Measurements from ENCODE around the gene PSMD7.

The PSMD7 gene

DNA sequence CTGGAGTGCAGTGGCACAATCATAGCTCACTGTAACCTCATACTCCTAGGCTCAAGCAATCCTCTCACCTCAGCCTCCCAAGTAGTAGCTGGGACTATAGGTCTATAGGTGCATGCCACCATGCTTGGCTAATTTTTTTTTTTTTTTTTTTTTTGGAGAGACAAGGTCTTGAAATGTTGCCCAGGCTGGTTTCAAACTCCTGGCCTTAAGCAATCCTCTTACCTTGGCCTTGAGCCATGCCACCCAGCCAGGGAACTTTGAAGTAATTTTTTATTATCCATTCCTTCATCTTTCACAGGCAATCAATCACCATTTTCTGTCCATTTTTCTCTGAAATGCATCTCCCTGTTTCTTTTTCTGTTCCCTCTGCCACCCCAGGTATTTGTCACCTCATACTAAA lies 6.3 kb upstream of the PSMD7 start:
- TF ChIP-seq EZH2phosphoT487 (IDR thresholded peaks at IDR 0.05; ENCODE audit: low read length), result no peak
- TF ChIP-seq, protein P1, sequence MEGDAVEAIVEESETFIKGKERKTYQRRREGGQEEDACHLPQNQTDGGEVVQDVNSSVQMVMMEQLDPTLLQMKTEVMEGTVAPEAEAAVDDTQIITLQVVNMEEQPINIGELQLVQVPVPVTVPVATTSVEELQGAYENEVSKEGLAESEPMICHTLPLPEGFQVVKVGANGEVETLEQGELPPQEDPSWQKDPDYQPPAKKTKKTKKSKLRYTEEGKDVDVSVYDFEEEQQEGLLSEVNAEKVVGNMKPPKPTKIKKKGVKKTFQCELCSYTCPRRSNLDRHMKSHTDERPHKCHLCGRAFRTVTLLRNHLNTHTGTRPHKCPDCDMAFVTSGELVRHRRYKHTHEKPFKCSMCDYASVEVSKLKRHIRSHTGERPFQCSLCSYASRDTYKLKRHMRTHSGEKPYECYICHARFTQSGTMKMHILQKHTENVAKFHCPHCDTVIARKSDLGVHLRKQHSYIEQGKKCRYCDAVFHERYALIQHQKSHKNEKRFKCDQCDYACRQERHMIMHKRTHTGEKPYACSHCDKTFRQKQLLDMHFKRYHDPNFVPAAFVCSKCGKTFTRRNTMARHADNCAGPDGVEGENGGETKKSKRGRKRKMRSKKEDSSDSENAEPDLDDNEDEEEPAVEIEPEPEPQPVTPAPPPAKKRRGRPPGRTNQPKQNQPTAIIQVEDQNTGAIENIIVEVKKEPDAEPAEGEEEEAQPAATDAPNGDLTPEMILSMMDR (IDR thresholded peaks at IDR 0.05; ENCODE audit: low read length), result no peak
- no peak for TF ChIP-seq EZH2 (optimal IDR thresholded peaks at IDR 0.05; ENCODE audit: low read depth, low read length)
- Histone ChIP-seq H3K4me2 (ENCODE audit: low read depth, low read length) (no peak overlapping the region), H3K9me2 (replicated peaks; ENCODE audit: insufficient read depth, low read length) (no peaks in the 10 kb centered on the region)

DNA sequence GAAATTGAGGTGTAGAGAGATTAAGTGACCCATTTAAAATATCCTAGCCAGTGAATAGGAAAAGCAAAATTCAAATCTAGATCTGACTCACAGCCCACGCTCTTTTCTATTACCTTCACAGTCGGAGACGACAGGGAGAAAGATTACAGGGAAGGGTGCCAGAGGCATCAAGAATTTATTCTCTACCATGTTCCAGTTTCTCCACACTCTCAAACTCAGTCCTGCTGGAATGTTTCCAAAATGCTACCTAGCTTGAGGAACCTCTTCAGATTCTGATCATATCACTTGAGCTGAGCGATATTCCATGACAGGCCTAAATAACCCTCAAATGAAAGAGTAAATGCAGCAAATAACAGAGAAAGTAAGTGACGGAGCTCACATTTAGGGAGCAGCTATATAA lies 5.4 kb upstream of the PSMD7 start:
- Histone ChIP-seq H3K9ac (ENCODE audit: low read length) (no peak overlapping the region), H3K9me3 (replicated peaks; ENCODE audit: insufficient read depth, low read length) (no peaks in the 10 kb centered on the region), H3K36me3 (replicated peaks; ENCODE audit: insufficient read depth, low read length) (no peaks in the 10 kb centered on the region), H3K4me1 (ENCODE audit: low read length) (no peaks in the 10 kb centered on the region), H3K79me2 (ENCODE audit: low read length) (no peaks in the 10 kb centered on the region), H3K27me3 (replicated peaks; ENCODE audit: insufficient read depth, low read length) (no peaks in the 10 kb centered on the region), H3F3A (ENCODE audit: insufficient read depth, low read length) (no peaks in the 10 kb centered on the region), H3K4me3 (ENCODE audit: low read length) (no peak overlapping the region), H4K20me1 (ENCODE audit: insufficient read depth, low read length) (no peaks in the 10 kb centered on the region), H3K4me2 (ENCODE audit: low read depth, low read length) (no peak overlapping the region), H2AFZ (ENCODE audit: low read length) (no peak overlapping the region), H3K27ac (ENCODE audit: low read length) (no peak overlapping the region), H3K9me2 (replicated peaks; ENCODE audit: insufficient read depth, low read length) (no peaks in the 10 kb centered on the region)
- no peak for DNase-seq
- TF ChIP-seq, protein P1 (IDR thresholded peaks at IDR 0.05; ENCODE audit: low read length), result no peak
- no peak for TF ChIP-seq EZH2phosphoT487 (IDR thresholded peaks at IDR 0.05; ENCODE audit: low read length)
- TF ChIP-seq EZH2 (optimal IDR thresholded peaks at IDR 0.05; ENCODE audit: low read depth, low read length), result no peak

More for the DNA sequence above, 6.3 kb upstream of the PSMD7 start:
- H3K36me3 ChIP-seq (replicated peaks; ENCODE audit: insufficient read depth, low read length), result no peaks in the 10 kb centered on the region
- no peaks in the 10 kb centered on the region for H3F3A ChIP-seq (ENCODE audit: insufficient read depth, low read length)
- no peak overlapping the region for H3K4me3 ChIP-seq (ENCODE audit: low read length)
- H3K27me3 ChIP-seq (replicated peaks; ENCODE audit: insufficient read depth, low read length), result no peaks in the 10 kb centered on the region
- no peak for DNase-seq
- H3K9ac ChIP-seq (ENCODE audit: low read length), result no peak overlapping the region
- no peak overlapping the region for H3K27ac ChIP-seq (ENCODE audit: low read length)
- H2AFZ ChIP-seq (ENCODE audit: low read length), result no peak overlapping the region
- no peaks in the 10 kb centered on the region for H3K79me2 ChIP-seq (ENCODE audit: low read length)
- H3K4me1 ChIP-seq (ENCODE audit: low read length), result no peaks in the 10 kb centered on the region
- H4K20me1 ChIP-seq (ENCODE audit: insufficient read depth, low read length), result no peaks in the 10 kb centered on the region
- no peaks in the 10 kb centered on the region for H3K9me3 ChIP-seq (replicated peaks; ENCODE audit: insufficient read depth, low read length)

DNA sequence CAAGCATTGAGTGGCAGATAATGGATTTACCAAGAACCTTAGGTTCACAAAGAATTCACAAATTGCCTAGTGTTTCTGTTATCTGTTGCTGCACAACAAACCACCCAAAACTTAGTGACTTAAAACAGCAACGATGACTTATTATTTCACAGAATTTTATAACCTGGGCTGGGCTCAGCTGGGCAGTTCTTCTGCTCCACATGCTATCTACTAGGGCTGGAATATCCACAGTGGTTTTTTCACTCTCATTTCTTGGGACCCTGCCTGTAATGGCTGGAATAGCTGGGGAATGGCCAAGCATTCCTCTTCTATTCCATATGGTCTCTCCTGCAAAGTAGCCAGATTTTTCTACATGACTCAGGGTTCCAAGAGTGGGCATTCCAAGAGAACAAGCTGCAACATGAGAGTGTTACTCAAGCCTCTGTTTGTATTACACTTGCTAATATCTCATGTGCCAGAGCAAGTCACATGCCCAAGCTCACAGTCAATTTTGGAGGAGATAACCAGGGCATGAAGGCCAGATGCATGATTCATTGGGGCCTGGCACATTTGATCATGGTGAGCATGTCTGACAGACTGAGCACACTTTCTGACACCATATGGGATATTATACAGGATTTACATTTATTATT lies 4.9 kb upstream of the PSMD7 start:
- no peak overlapping the region for H2AFZ ChIP-seq (ENCODE audit: low read length)
- TF ChIP-seq EZH2 (optimal IDR thresholded peaks at IDR 0.05; ENCODE audit: low read depth, low read length) (no peak), EZH2phosphoT487 (IDR thresholded peaks at IDR 0.05; ENCODE audit: low read length) (no peak)
- TF ChIP-seq, protein P1 (IDR thresholded peaks at IDR 0.05; ENCODE audit: low read length), result no peak
- H3K9ac ChIP-seq (ENCODE audit: low read length), result no peak overlapping the region
- no peak for DNase-seq
- H3K79me2 ChIP-seq (ENCODE audit: low read length), result peaks cover 1% of the 10 kb centered on the region
- H3K4me2 ChIP-seq (ENCODE audit: low read depth, low read length), result no peak overlapping the region
- H3K27me3 ChIP-seq (replicated peaks; ENCODE audit: insufficient read depth, low read length), result no peaks in the 10 kb centered on the region
- H3K9me3 ChIP-seq (replicated peaks; ENCODE audit: insufficient read depth, low read length), result no peaks in the 10 kb centered on the region
- H3K4me3 ChIP-seq (ENCODE audit: low read length), result no peak overlapping the region
- H4K20me1 ChIP-seq (ENCODE audit: insufficient read depth, low read length), result no peaks in the 10 kb centered on the region
- no peaks in the 10 kb centered on the region for H3F3A ChIP-seq (ENCODE audit: insufficient read depth, low read length)
- H3K4me1 ChIP-seq (ENCODE audit: low read length), result no peaks in the 10 kb centered on the region
- no peak overlapping the region for H3K27ac ChIP-seq (ENCODE audit: low read length)
- no peaks in the 10 kb centered on the region for H3K9me2 ChIP-seq (replicated peaks; ENCODE audit: insufficient read depth, low read length)
- H3K36me3 ChIP-seq (replicated peaks; ENCODE audit: insufficient read depth, low read length), result no peaks in the 10 kb centered on the region
